Measurements from ENCODE around the gene MCTP2. TPM values are rescaled to one million over a fixed set of nuclear protein-coding genes. Genes with fewer than 3 reads are reported as not detected.
A peak's percentile ranks its signal among the peaks of the same experiment; 100 is the strongest.

The MCTP2 gene
- total RNA-seq, 1 donor from 2014 or later: 54.2 TPM

- no peak for DNase-seq
- CTCF ChIA-PET: interaction anchor here (1.1 to 5.9 kb wide), 11 partner anchors 9 to 94 kb away, joined by 3 to 66 read pairs (median 5); no protein-coding TSS in a partner anchor
- POLR2A ChIA-PET: interaction anchor here (0.9 to 4.2 kb wide), 17 partner anchors 8 to 93 kb away, joined by 3 to 72 read pairs (median 6); no protein-coding TSS in a partner anchor
- Mint-ChIP-seq H3K36me3 (ENCODE audit: low read depth) (peaks cover 16% of the 10 kb centered on the region), H3K27ac (peak overlapping the region; percentile 94), H3K27me3 (no peaks in the 10 kb centered on the region), H3K4me1 (peaks cover 55% of the 10 kb centered on the region), H3K4me3 (peak overlapping the region; percentile 92), H3K9me3 (no peaks in the 10 kb centered on the region)
- no peak for TF ChIP-seq CTCF (IDR thresholded peaks at IDR 0.05)
- ATAC-seq (ENCODE audit: low read depth): peak; percentile 22
- intact Hi-C loops (cut with micrococcal nuclease): loop anchor here (1.0 to 2.0 kb wide), 2 partner anchors 9 to 23 kb away; no protein-coding TSS in a partner anchor
These were observed 1.6 kb upstream of the MCTP2 start for GRCh38 chr15:94229591-94230369.

GRCh38 chr15:94230431-94230882 lies 904 bp upstream of the MCTP2 start:
- intact Hi-C loops (cut with micrococcal nuclease): no loop called here
- H3K27me3 Mint-ChIP-seq: no peaks in the 10 kb centered on the region
- H3K36me3 Mint-ChIP-seq (ENCODE audit: low read depth): peaks cover 19% of the 10 kb centered on the region
- H3K4me1 Mint-ChIP-seq: peaks cover 61% of the 10 kb centered on the region
- TF ChIP-seq CTCF (IDR thresholded peaks at IDR 0.05): no peak
- POLR2A ChIA-PET: interaction anchor here (1.0 to 4.2 kb wide), 17 partner anchors 8 to 93 kb away, joined by 3 to 72 read pairs (median 10); no protein-coding TSS in a partner anchor
- DNase-seq: no peak
- ATAC-seq (ENCODE audit: low read depth): no peak
- H3K9me3 Mint-ChIP-seq: no peaks in the 10 kb centered on the region
- peak overlapping the region; percentile 94 for H3K27ac Mint-ChIP-seq
- CTCF ChIA-PET: interaction anchor here (1.1 to 5.9 kb wide), 12 partner anchors 8 to 93 kb away, joined by 3 to 66 read pairs (median 5); no protein-coding TSS in a partner anchor
- H3K4me3 Mint-ChIP-seq: peak overlapping the region; percentile 92

DNA sequence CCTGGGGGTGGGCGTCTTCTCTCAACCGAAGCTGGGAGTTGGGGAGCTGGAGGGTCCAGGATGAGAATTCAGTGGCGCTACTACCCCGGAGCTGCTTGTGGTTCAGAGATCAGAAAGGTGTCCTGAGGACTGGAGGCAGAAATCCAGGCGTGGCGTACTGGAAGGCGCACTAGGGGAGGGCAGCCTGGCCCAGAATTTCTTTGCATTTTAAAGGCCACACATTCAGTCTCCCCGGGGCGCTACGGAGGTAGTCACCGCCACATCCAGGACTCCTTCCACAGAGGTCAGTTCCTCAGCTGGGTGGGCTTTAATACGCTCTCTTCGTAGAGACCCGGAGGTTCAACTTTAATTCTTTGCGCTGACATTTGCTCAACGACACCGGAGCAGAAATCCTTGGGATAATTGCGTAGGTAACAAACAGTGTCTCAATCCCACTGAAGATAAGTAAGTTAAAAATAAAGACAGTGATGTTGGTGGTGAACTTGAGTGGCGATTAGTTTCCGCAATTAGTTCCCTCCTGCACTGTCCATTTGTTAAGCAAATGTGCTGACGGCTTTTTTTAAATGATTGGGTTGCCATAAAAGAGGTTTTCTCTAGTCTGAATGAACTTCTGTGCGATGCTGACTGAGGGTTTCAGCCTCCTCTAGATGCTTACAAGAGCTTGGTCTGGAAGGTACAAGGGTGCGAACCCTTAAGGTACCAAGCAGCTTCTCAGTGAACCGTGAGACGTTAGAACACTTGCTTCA lies 535 bp downstream of the MCTP2 start:
- DNase-seq (no peak), ATAC-seq (ENCODE audit: low read depth) (peak; percentile 16)
- H3K9me3 Mint-ChIP-seq: no peaks in the 10 kb centered on the region
- TF ChIP-seq CTCF (IDR thresholded peaks at IDR 0.05): no peak
- H3K27ac Mint-ChIP-seq: peak overlapping the region; percentile 83
- H3K27me3 Mint-ChIP-seq: no peaks in the 10 kb centered on the region
- intact Hi-C loops (cut with micrococcal nuclease): loop anchor here (1.0 kb wide), 7 partner anchors 21 to 92 kb away; no protein-coding TSS in a partner anchor
- peak overlapping the region; percentile 92 for H3K4me3 Mint-ChIP-seq
- POLR2A ChIA-PET: interaction anchor here (0.9 to 4.2 kb wide), 18 partner anchors 8 to 91 kb away, joined by 3 to 72 read pairs (median 8); no protein-coding TSS in a partner anchor
- CTCF ChIA-PET: interaction anchor here (2.1 to 5.9 kb wide), 4 partner anchors 55 to 92 kb away, joined by 7 to 66 read pairs (median 38); no protein-coding TSS in a partner anchor
- H3K36me3 Mint-ChIP-seq (ENCODE audit: low read depth): peaks cover 19% of the 10 kb centered on the region
- peaks cover 74% of the 10 kb centered on the region for H3K4me1 Mint-ChIP-seq

DNA sequence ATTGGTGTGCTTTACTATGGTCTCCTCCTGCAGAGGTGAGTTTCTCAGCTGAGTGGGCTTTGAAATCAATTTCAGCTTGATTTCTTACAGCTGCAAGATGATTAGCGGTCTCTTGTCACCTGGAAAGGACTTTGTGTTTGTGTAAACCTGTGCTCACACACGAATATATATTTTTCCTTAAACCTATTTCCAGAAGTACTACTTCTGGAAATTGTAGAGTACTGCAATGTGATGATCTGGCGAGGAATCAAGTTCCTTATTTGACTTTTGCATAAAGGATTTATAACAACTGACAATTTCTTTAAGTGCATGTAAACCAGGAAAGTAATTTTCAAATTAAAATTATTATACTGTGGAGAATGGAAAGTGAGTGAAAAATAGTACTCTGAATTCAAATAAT lies 2.1 kb downstream of the MCTP2 start:
- no peak for DNase-seq
- TF ChIP-seq CTCF (IDR thresholded peaks at IDR 0.05): no peak
- ChIA-PET CTCF (interaction anchor here (0.7 to 5.9 kb wide), 3 partner anchors 54 to 90 kb away, joined by 3 to 66 read pairs (median 43); no protein-coding TSS in a partner anchor), POLR2A (interaction anchor here (0.8 to 2.8 kb wide), 2 partner anchors 20 to 29 kb away, joined by 3 to 16 read pairs; no protein-coding TSS in a partner anchor)
- H3K27me3 Mint-ChIP-seq: no peaks in the 10 kb centered on the region
- peak overlapping the region; percentile 71 for H3K27ac Mint-ChIP-seq
- H3K9me3 Mint-ChIP-seq: no peaks in the 10 kb centered on the region
- H3K36me3 Mint-ChIP-seq (ENCODE audit: low read depth): peaks cover 19% of the 10 kb centered on the region
- ATAC-seq (ENCODE audit: low read depth): no peak
- intact Hi-C loops (cut with micrococcal nuclease): no loop called here
- H3K4me1 Mint-ChIP-seq: peaks cover 86% of the 10 kb centered on the region
- peak overlapping the region; percentile 44 for H3K4me3 Mint-ChIP-seq

Data from activated B cell treated with CpG ODN at 0.5 μM for 24 hours (primary cell).